ENCODE measurements around the gene FRMD6. TPM values are rescaled to one million over a fixed set of nuclear protein-coding genes. Genes with fewer than 3 reads are reported as not detected.
A peak's percentile ranks its signal among the peaks of the same experiment; 100 is the strongest.

The FRMD6 gene
- total RNA-seq: 5.5 and 7.4 TPM in 2 replicates

DNA sequence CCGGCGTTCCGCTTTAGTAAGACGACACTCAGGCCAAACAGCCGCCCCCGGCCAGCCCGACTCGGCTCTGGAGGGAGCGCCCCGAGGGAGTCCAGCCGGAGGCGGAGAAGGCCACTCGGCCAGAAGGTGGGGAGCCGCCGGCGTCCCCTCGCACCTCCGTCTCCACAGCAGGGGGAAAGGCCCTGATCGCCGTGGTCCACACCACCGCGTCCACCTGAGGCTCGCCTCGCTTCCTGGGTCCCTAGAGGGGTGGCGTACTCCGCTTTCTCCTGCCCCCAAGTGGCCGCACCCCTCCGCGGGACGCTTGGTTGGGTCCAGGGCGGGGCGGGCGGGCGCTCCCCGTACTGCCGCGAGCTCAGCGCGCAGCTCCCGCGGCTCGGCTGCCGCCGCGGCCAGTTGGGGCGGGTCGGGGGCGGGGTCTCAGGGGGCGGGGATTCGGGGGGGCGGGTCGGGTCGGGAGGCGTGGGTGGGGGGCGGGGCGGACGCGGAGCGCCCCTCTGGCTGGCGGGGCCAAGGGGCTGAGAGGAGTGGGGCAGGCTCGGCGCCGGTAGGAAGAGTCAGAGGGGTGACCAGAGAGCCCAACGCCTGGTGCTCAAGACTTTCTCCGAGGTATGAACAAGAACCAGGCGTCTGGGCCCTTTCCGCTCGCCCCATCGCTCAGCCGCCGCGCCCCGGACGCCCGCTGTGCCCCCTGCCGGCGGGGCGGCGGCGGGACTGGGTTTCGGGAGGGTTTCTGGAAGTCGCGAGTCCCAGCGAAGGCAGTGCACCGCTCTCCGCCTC, at the start of gene FRMD6:
Gene FRMD6, plus strand, starts transcription at position 523 of the 780 bp plus-strand sequence. CDS start 37,927 bp downstream, outside the sequence.
- Mint-ChIP-seq H3K9me3 (no peaks in the 10 kb centered on the region), H3K27ac (peak within 1 kb of the TSS; percentile 78), H3K36me3 (ENCODE audit: low read depth) (no peaks in the 10 kb centered on the region), H3K4me3 (peak within 1 kb of the TSS; percentile 88), H3K27me3 (peaks cover 17% of the 10 kb centered on the region), H3K4me1 (peaks cover 19% of the 10 kb centered on the region)
- intact Hi-C loops (cut with micrococcal nuclease): loop anchor here (2.0 to 5.0 kb wide), 9 partner anchors 91 to 901 kb away; partner anchors contain the start of genes GNG2, GPR137C, RTRAF and TMX1
- peak; percentile 94 for DNase-seq

DNA sequence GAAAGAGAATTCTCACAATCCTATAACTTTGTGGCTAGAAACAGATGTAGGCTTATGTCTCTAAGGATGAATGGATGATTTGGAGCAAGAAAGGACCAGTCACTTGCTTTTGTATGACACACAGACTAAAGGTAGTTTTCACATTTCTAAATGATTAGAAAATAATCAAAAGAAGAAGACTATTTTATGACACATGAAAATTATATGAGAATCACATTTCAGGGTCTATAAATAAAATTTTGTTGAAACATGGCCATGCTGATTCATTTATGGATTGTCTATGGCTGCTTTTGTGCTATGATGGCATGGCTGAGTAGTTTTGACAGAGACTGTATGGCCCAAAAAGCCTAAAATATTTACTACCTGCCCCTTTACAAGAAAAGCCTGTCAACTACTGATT, 49.4 kb upstream of the FRMD6 start:
- H3K27me3 Mint-ChIP-seq: peaks cover 39% of the 10 kb centered on the region
- H3K27ac Mint-ChIP-seq: no peak overlapping the region
- no peaks in the 10 kb centered on the region for H3K9me3 Mint-ChIP-seq
- H3K4me1 Mint-ChIP-seq: no peaks in the 10 kb centered on the region
- no peak overlapping the region for H3K4me3 Mint-ChIP-seq
- no peaks in the 10 kb centered on the region for H3K36me3 Mint-ChIP-seq (ENCODE audit: low read depth)
- no peak for DNase-seq
- intact Hi-C loops (cut with micrococcal nuclease): no loop called here

DNA sequence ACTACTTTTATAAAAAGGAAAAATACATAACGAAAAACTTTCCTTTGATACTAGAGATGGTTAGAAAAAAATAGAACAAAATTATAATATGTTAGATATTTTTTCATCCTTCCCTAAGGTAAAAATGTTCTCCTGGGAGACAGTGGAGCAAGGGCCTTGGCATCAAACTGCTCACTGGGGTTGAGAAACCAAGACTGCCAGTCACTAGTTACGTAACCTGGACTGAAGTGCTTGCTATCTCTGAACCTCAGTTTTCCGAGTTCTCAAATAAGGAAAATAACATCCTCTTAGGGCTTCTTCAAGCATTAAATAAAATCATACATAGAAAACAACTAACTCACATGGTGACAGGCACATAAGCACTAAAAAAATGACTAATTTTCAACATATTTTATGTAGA, 48.2 kb upstream of the FRMD6 start:
- no peaks in the 10 kb centered on the region for H3K4me1 Mint-ChIP-seq
- H3K4me3 Mint-ChIP-seq: no peak overlapping the region
- H3K36me3 Mint-ChIP-seq (ENCODE audit: low read depth): no peaks in the 10 kb centered on the region
- intact Hi-C loops (cut with micrococcal nuclease): no loop called here
- no peak for DNase-seq
- peaks cover 34% of the 10 kb centered on the region for H3K27me3 Mint-ChIP-seq
- no peaks in the 10 kb centered on the region for H3K9me3 Mint-ChIP-seq
- no peak overlapping the region for H3K27ac Mint-ChIP-seq

DNA sequence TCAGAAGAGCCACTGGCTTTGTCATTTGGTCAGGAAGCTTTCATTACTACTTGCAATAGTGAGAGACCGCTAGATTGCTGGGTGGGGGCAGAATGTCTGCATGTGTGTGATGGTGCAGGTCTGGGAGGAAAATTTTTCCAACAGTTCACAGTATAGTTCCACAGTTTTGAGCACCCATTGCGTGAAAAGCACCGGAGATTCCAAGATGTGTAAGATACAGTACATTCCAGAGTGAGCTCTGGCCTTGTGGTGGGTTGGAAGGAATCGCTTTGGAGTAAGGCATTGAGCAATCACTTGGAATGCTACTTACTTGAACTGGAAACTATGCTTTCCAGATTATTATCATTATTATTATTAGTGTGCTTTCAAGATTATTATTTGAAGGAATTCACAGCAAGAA, 47.6 kb upstream of the FRMD6 start:
- Mint-ChIP-seq H3K9me3 (no peaks in the 10 kb centered on the region), H3K4me1 (no peaks in the 10 kb centered on the region), H3K27ac (no peak overlapping the region), H3K4me3 (no peak overlapping the region), H3K27me3 (peaks cover 30% of the 10 kb centered on the region), H3K36me3 (ENCODE audit: low read depth) (no peaks in the 10 kb centered on the region)
- no peak for DNase-seq
- intact Hi-C loops (cut with micrococcal nuclease): no loop called here

- Mint-ChIP-seq H3K4me1 (no peaks in the 10 kb centered on the region), H3K27ac (no peak overlapping the region), H3K9me3 (no peaks in the 10 kb centered on the region), H3K27me3 (peaks cover 20% of the 10 kb centered on the region), H3K36me3 (ENCODE audit: low read depth) (no peaks in the 10 kb centered on the region), H3K4me3 (no peak overlapping the region)
- DNase-seq: no peak
- intact Hi-C loops (cut with micrococcal nuclease): no loop called here
Measured at GRCh38 chr14:51605575-51605974, 46.1 kb upstream of the FRMD6 start.

- H3K4me1 Mint-ChIP-seq: no peaks in the 10 kb centered on the region
- no peak overlapping the region for H3K27ac Mint-ChIP-seq
- intact Hi-C loops (cut with micrococcal nuclease): no loop called here
- no peaks in the 10 kb centered on the region for H3K9me3 Mint-ChIP-seq
- H3K27me3 Mint-ChIP-seq: peaks cover 14% of the 10 kb centered on the region
- H3K36me3 Mint-ChIP-seq (ENCODE audit: low read depth): no peaks in the 10 kb centered on the region
- DNase-seq: no peak
- H3K4me3 Mint-ChIP-seq: no peak overlapping the region
Measured at GRCh38 chr14:51607711-51608110, 44.0 kb upstream of the FRMD6 start.

- DNase-seq: no peak
- H3K4me1 Mint-ChIP-seq: no peaks in the 10 kb centered on the region
- H3K4me3 Mint-ChIP-seq: no peak overlapping the region
- H3K36me3 Mint-ChIP-seq (ENCODE audit: low read depth): no peaks in the 10 kb centered on the region
- peaks cover 9% of the 10 kb centered on the region for H3K27me3 Mint-ChIP-seq
- H3K9me3 Mint-ChIP-seq: no peaks in the 10 kb centered on the region
- H3K27ac Mint-ChIP-seq: no peak overlapping the region
- intact Hi-C loops (cut with micrococcal nuclease): no loop called here
Measured at GRCh38 chr14:51609251-51609954, 42.3 kb upstream of the FRMD6 start.

GRCh38 chr14:51609955-51610283, 41.8 kb upstream of the FRMD6 start:
- no peak overlapping the region for H3K4me3 Mint-ChIP-seq
- H3K4me1 Mint-ChIP-seq: no peaks in the 10 kb centered on the region
- no peaks in the 10 kb centered on the region for H3K9me3 Mint-ChIP-seq
- no peaks in the 10 kb centered on the region for H3K36me3 Mint-ChIP-seq (ENCODE audit: low read depth)
- DNase-seq: no peak
- peaks cover 4% of the 10 kb centered on the region for H3K27me3 Mint-ChIP-seq
- intact Hi-C loops (cut with micrococcal nuclease): no loop called here
- H3K27ac Mint-ChIP-seq: no peak overlapping the region

DNA sequence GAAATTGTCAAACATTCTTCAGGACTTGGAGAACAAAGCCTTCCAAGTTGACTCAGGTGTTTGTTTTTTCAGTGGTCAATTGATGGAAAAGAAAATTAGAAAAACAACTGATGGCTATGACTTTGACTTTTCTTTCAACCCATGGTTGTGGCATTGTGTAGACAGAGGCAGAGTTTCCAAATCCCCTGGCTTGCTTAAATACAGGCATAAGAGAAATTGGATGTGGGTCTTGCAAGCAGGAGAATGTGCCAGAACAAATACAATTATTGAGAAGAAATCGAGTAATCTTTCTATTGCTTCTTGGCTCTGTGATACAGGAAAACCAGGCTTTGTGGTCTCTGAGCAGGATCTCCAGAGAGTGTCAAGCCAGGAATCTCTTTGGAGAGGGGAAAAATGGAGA, 40.9 kb upstream of the FRMD6 start:
- Mint-ChIP-seq H3K27me3 (peaks cover 3% of the 10 kb centered on the region), H3K27ac (no peak overlapping the region), H3K4me3 (no peak overlapping the region), H3K9me3 (no peaks in the 10 kb centered on the region), H3K4me1 (no peaks in the 10 kb centered on the region), H3K36me3 (ENCODE audit: low read depth) (no peaks in the 10 kb centered on the region)
- intact Hi-C loops (cut with micrococcal nuclease): no loop called here
- DNase-seq: no peak

GRCh38 chr14:51612449-51612848, 39.3 kb upstream of the FRMD6 start:
- no peaks in the 10 kb centered on the region for H3K9me3 Mint-ChIP-seq
- DNase-seq: no peak
- peaks cover 5% of the 10 kb centered on the region for H3K27me3 Mint-ChIP-seq
- no peak overlapping the region for H3K27ac Mint-ChIP-seq
- H3K4me1 Mint-ChIP-seq: no peaks in the 10 kb centered on the region
- no peaks in the 10 kb centered on the region for H3K36me3 Mint-ChIP-seq (ENCODE audit: low read depth)
- no peak overlapping the region for H3K4me3 Mint-ChIP-seq
- intact Hi-C loops (cut with micrococcal nuclease): no loop called here

GRCh38 chr14:51613416-51613815, 38.3 kb upstream of the FRMD6 start:
- Mint-ChIP-seq H3K36me3 (ENCODE audit: low read depth) (no peaks in the 10 kb centered on the region), H3K4me3 (no peak overlapping the region), H3K4me1 (no peaks in the 10 kb centered on the region), H3K27me3 (peaks cover 7% of the 10 kb centered on the region), H3K9me3 (no peaks in the 10 kb centered on the region), H3K27ac (no peak overlapping the region)
- DNase-seq: no peak
- intact Hi-C loops (cut with micrococcal nuclease): no loop called here

DNA sequence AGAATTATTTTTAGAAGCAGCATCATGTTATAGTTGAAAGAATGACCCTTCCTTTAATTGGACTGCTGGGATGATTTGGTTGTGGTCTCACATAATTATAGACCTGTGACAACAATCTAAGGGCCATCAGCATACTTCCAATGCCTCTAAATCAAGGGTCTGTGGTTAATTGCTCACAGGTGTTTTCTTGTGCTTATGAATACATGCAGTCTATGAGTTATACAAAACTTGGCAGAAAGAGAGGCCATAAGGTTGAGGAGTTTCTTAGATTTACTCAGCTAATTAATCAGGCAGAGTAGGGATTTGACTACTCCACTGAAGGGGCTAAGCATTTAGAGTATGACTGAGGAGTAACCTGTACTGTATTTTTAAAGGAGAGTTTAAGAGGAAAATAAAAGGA, 37.0 kb upstream of the FRMD6 start:
- intact Hi-C loops (cut with micrococcal nuclease): no loop called here
- Mint-ChIP-seq H3K27me3 (peaks cover 5% of the 10 kb centered on the region), H3K4me1 (no peaks in the 10 kb centered on the region), H3K27ac (no peak overlapping the region), H3K4me3 (no peak overlapping the region), H3K36me3 (ENCODE audit: low read depth) (no peaks in the 10 kb centered on the region), H3K9me3 (no peaks in the 10 kb centered on the region)
- no peak for DNase-seq

DNA sequence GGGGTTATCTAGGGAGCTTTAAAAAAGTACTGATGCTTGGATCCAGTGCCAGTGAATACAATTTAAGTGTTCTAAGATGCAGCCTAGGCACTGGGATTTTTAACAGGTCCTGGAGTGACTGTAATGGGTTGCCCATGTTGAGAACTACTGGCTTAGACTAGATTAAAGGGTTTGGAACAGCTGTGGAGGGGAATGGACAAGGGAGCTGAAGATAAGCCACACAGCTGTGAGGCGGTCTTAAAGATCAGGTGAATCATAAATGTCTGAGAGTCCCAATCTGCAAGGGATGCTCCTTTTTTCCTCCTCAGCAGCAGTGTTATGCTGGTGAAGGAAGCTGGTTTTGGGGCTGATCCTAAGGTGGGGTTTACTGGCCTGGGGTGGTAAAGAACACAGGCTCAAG, 35.5 kb upstream of the FRMD6 start:
- Mint-ChIP-seq H3K27me3 (peaks cover 5% of the 10 kb centered on the region), H3K4me1 (no peaks in the 10 kb centered on the region), H3K36me3 (ENCODE audit: low read depth) (no peaks in the 10 kb centered on the region), H3K9me3 (no peaks in the 10 kb centered on the region), H3K27ac (no peak overlapping the region), H3K4me3 (no peak overlapping the region)
- intact Hi-C loops (cut with micrococcal nuclease): no loop called here
- DNase-seq: no peak

DNA sequence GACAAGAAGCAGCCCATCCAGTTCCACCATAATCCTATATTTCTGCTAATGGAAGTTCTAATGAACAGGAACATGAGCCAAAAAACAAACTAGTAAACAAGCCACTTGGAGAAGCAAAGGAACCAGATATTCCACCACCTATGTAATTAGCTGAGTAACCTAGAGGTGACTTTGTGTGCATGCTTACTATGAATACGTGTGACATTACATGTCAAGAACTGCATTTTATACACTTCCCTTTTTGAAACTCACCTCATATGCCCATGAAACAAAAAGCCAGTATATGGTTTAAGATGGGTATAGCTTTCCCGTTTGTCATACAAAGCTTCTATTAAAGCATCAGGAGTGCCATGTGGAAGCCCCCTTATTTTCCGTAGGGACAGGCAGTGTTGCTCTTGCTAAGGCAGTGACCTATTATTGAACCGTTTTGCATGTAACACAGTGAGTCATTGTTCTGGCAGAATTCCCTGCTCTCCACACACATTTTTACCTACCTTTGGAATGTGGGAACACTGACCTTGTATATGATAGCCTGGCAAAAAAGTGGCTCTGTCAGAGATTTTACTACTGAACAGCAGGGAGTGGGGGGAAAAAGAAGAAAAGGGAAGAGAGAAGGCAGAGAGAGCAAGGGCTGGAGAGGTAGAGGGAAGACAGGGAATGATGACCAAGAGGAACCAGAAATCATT, 34.8 kb upstream of the FRMD6 start:
- no peak for DNase-seq
- H3K27ac Mint-ChIP-seq: no peak overlapping the region
- H3K36me3 Mint-ChIP-seq (ENCODE audit: low read depth): no peaks in the 10 kb centered on the region
- peaks cover 5% of the 10 kb centered on the region for H3K27me3 Mint-ChIP-seq
- H3K4me1 Mint-ChIP-seq: no peaks in the 10 kb centered on the region
- no peak overlapping the region for H3K4me3 Mint-ChIP-seq
- H3K9me3 Mint-ChIP-seq: no peaks in the 10 kb centered on the region
- intact Hi-C loops (cut with micrococcal nuclease): no loop called here

Data from activated CD4-positive, alpha-beta T cell treated with anti-CD3 and anti-CD28 coated beads, Interleukin-2, amount 10 ng/mL, durations not matched to agents 24 days and 14 days (primary cell).